Thoracic aorta (tissue), 2 donors: Measurements from ENCODE around the gene PDE7B. TPM values are rescaled to one million over a fixed set of nuclear protein-coding genes. Genes with fewer than 3 reads are reported as not detected.

Source experiments
- ATAC-seq: fragments of 150-250 bp; one replicate; pipeline ENCODE4 v1.8.0; 2017; ENCODE audit warnings: low read depth; ENCODE audit not compliant: insufficient number of reproducible peaks, low FRiP score
- DNase-seq: peaks from one replicate; pipeline ENCODE4 v3.0.0-alpha.2; 2020; ENCODE audit warnings: low spot score
- H3K27ac ChIP-seq, 2 donors: fragments of 200-600 bp; sonication (generic); 1 replicate in 1 of 2; 2 replicates in 1 of 2; pipeline ENCODE4 v1.5.1; 2016; ENCODE audit warnings: mild to moderate bottlenecking in 2 of 2, moderate library complexity in 2 of 2
- H3K27me3 ChIP-seq: fragments of 200-600 bp; sonication (generic); replicated peaks from 2 replicates; pipeline ENCODE4 v1.6.0; 2016; ENCODE audit warnings: mild to moderate bottlenecking; ENCODE audit not compliant: insufficient read depth
- H3K36me3 ChIP-seq: fragments of 200-600 bp; sonication (generic); one replicate; pipeline ENCODE4 v1.5.1; 2016
- H3K4me1 ChIP-seq, 2 donors: fragments of 200-600 bp; sonication (generic); 1 replicate in 1 of 2; 2 replicates in 1 of 2; pipeline versions ENCODE4 v1.5.1 to v1.6.0; 2016; ENCODE audit warnings: low read depth in 2 of 2, mild to moderate bottlenecking in 1 of 2; ENCODE audit not compliant: control insufficient read depth in 1 of 2
- H3K4me3 ChIP-seq: fragments of 200-600 bp; sonication (generic); 2 replicates; pipeline ENCODE4 v1.5.1; 2016; ENCODE audit warnings: mild to moderate bottlenecking
- H3K9me3 ChIP-seq: fragments of 200-600 bp; sonication (generic); 2 replicates; pipeline ENCODE4 v1.5.1; 2016
- CTCF ChIP-seq: fragments of 200-600 bp; sonication (generic); IDR thresholded peaks from one replicate; pipeline ENCODE4 v1.5.1; 2019; ENCODE audit warnings: antibody characterized with exemption
- total RNA-seq, 2 donors: library from RNA; depleted of rRNA; stranded (reverse); fragments of >200 nt; gene quantifications; one replicate each; pipeline versions ENCODE4 v1.1.0 to v1.2.3, GENCODE V29; 2016

PDE7B gene
- total RNA-seq, 2 donors from 2014 or later = 2.6 to 13.2 TPM

GRCh38 chr6:136228814-136229213 is 377.3 kb downstream of the PDE7B start:
- DNase-seq (no peak), ATAC-seq (no peak)
- Histone ChIP-seq H3K4me3 (no peak overlapping the region), H3K27me3 (no peaks in the 10 kb centered on the region), H3K9me3 (no peaks in the 10 kb centered on the region), H3K36me3 (no peaks in the 10 kb centered on the region), H3K4me1 (no peaks in the 10 kb centered on the region), H3K27ac (no peak overlapping the region)
- TF ChIP-seq CTCF = no peak

GRCh38 chr6:136230219-136230853 is 378.8 kb downstream of the PDE7B start:
- ATAC-seq = no peak
- no peaks in the 10 kb centered on the region for H3K36me3 ChIP-seq
- no peaks in the 10 kb centered on the region for H3K4me1 ChIP-seq
- no peak for DNase-seq
- no peak overlapping the region for H3K27ac ChIP-seq
- no peak for TF ChIP-seq CTCF
- no peaks in the 10 kb centered on the region for H3K9me3 ChIP-seq
- no peaks in the 10 kb centered on the region for H3K27me3 ChIP-seq
- no peak overlapping the region for H3K4me3 ChIP-seq

- no peaks in the 10 kb centered on the region for H3K4me1 ChIP-seq
- H3K27ac ChIP-seq = no peak overlapping the region
- no peak for TF ChIP-seq CTCF
- no peaks in the 10 kb centered on the region for H3K27me3 ChIP-seq
- no peak overlapping the region for H3K4me3 ChIP-seq
- no peaks in the 10 kb centered on the region for H3K36me3 ChIP-seq
- DNase-seq (no peak), ATAC-seq (no peak)
- H3K9me3 ChIP-seq = no peaks in the 10 kb centered on the region
Measured at GRCh38 chr6:136232701-136233100, 381.2 kb downstream of the PDE7B start.

GRCh38 chr6:136235233-136235564 is 383.7 kb downstream of the PDE7B start:
- DNase-seq = no peak
- Histone ChIP-seq H3K4me3 (no peak overlapping the region), H3K4me1 (no peaks in the 10 kb centered on the region), H3K36me3 (no peaks in the 10 kb centered on the region), H3K27me3 (no peaks in the 10 kb centered on the region), H3K27ac (no peak overlapping the region), H3K9me3 (no peaks in the 10 kb centered on the region)
- no peak for ATAC-seq
- TF ChIP-seq CTCF = no peak

- DNase-seq = no peak
- Histone ChIP-seq H3K27ac (no peak overlapping the region), H3K4me1 (no peaks in the 10 kb centered on the region), H3K27me3 (no peaks in the 10 kb centered on the region), H3K4me3 (no peak overlapping the region), H3K36me3 (no peaks in the 10 kb centered on the region), H3K9me3 (no peaks in the 10 kb centered on the region)
- ATAC-seq = peak; percentile 20
- no peak for TF ChIP-seq CTCF
Measured at GRCh38 chr6:136236466-136237293, 385.2 kb downstream of the PDE7B start.
